Measurements from ENCODE around the gene TSTD2.
A peak's percentile ranks its signal among the peaks of the same experiment; 100 is the strongest.

TSTD2 gene

GRCh38 chr9:97636903-97637302, 3.7 kb upstream of the TSTD2 start:
- Histone ChIP-seq H3K9ac (ENCODE audit: low read length) (no peak overlapping the region), H2AFZ (ENCODE audit: low read length) (no peak overlapping the region), H3K9me2 (replicated peaks; ENCODE audit: insufficient read depth, low read length) (no peaks in the 10 kb centered on the region), H3K79me2 (ENCODE audit: low read length) (peaks cover 82% of the 10 kb centered on the region), H3K27me3 (replicated peaks; ENCODE audit: insufficient read depth, low read length) (no peaks in the 10 kb centered on the region), H3K4me2 (ENCODE audit: low read depth, low read length) (no peak overlapping the region), H3K36me3 (replicated peaks; ENCODE audit: insufficient read depth, low read length) (peaks cover 8% of the 10 kb centered on the region), H3K4me3 (ENCODE audit: low read length) (no peak overlapping the region), H3K9me3 (replicated peaks; ENCODE audit: insufficient read depth, low read length) (no peaks in the 10 kb centered on the region), H4K20me1 (ENCODE audit: insufficient read depth, low read length) (peaks cover 26% of the 10 kb centered on the region), H3K27ac (ENCODE audit: low read length) (no peak overlapping the region), H3F3A (ENCODE audit: insufficient read depth, low read length) (peaks cover 26% of the 10 kb centered on the region), H3K4me1 (ENCODE audit: low read length) (peaks cover 11% of the 10 kb centered on the region)
- TF ChIP-seq, protein P1, sequence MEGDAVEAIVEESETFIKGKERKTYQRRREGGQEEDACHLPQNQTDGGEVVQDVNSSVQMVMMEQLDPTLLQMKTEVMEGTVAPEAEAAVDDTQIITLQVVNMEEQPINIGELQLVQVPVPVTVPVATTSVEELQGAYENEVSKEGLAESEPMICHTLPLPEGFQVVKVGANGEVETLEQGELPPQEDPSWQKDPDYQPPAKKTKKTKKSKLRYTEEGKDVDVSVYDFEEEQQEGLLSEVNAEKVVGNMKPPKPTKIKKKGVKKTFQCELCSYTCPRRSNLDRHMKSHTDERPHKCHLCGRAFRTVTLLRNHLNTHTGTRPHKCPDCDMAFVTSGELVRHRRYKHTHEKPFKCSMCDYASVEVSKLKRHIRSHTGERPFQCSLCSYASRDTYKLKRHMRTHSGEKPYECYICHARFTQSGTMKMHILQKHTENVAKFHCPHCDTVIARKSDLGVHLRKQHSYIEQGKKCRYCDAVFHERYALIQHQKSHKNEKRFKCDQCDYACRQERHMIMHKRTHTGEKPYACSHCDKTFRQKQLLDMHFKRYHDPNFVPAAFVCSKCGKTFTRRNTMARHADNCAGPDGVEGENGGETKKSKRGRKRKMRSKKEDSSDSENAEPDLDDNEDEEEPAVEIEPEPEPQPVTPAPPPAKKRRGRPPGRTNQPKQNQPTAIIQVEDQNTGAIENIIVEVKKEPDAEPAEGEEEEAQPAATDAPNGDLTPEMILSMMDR (IDR thresholded peaks at IDR 0.05; ENCODE audit: low read length): no peak
- no peak for TF ChIP-seq EZH2phosphoT487 (IDR thresholded peaks at IDR 0.05; ENCODE audit: low read length)
- DNase-seq: no peak

GRCh38 chr9:97635026-97635425, 1.9 kb upstream of the TSTD2 start:
- H3K27me3 ChIP-seq (replicated peaks; ENCODE audit: insufficient read depth, low read length): no peaks in the 10 kb centered on the region
- peak overlapping the region; percentile 91; the same call in 1 of the 2 replicates for H3K9ac ChIP-seq (ENCODE audit: low read length)
- H3K36me3 ChIP-seq (replicated peaks; ENCODE audit: insufficient read depth, low read length): 0 out of 2 replicates have a peak, but pooled peaks cover 1% of the 10 kb centered on the region
- H3K4me3 ChIP-seq (ENCODE audit: low read length): peak overlapping the region; percentile 93
- H3K9me2 ChIP-seq (replicated peaks; ENCODE audit: insufficient read depth, low read length): no peaks in the 10 kb centered on the region
- no peak for DNase-seq
- H3F3A ChIP-seq (ENCODE audit: insufficient read depth, low read length): peaks cover 27% of the 10 kb centered on the region
- no peak overlapping the region for H3K27ac ChIP-seq (ENCODE audit: low read length)
- H2AFZ ChIP-seq (ENCODE audit: low read length): no peak overlapping the region
- H3K9me3 ChIP-seq (replicated peaks; ENCODE audit: insufficient read depth, low read length): no peaks in the 10 kb centered on the region
- H3K79me2 ChIP-seq (ENCODE audit: low read length): peaks cover 84% of the 10 kb centered on the region
- H4K20me1 ChIP-seq (ENCODE audit: insufficient read depth, low read length): peaks cover 21% of the 10 kb centered on the region
- peaks cover 11% of the 10 kb centered on the region for H3K4me1 ChIP-seq (ENCODE audit: low read length)
- TF ChIP-seq EZH2phosphoT487 (IDR thresholded peaks at IDR 0.05; ENCODE audit: low read length) (no peak), EZH2 (optimal IDR thresholded peaks at IDR 0.05; ENCODE audit: low read depth, low read length) (no peak)
- TF ChIP-seq, protein P1 (IDR thresholded peaks at IDR 0.05; ENCODE audit: low read length): no peak
- peak overlapping the region; percentile 83 for H3K4me2 ChIP-seq (ENCODE audit: low read depth, low read length)

GRCh38 chr9:97633859-97634490, 807 bp upstream of the TSTD2 start:
- TF ChIP-seq, protein P1 (IDR thresholded peaks at IDR 0.05; ENCODE audit: low read length): no peak
- no peak for TF ChIP-seq EZH2 (optimal IDR thresholded peaks at IDR 0.05; ENCODE audit: low read depth, low read length)
- no peak for TF ChIP-seq EZH2phosphoT487 (IDR thresholded peaks at IDR 0.05; ENCODE audit: low read length)
- Histone ChIP-seq H3K79me2 (ENCODE audit: low read length) (peaks cover 75% of the 10 kb centered on the region), H3K4me2 (ENCODE audit: low read depth, low read length) (peak overlapping the region; percentile 83), H3F3A (ENCODE audit: insufficient read depth, low read length) (peaks cover 27% of the 10 kb centered on the region), H3K9ac (ENCODE audit: low read length) (peak overlapping the region; percentile 91), H3K27ac (ENCODE audit: low read length) (peak overlapping the region; percentile 97), H3K9me3 (replicated peaks; ENCODE audit: insufficient read depth, low read length) (no peaks in the 10 kb centered on the region), H3K27me3 (replicated peaks; ENCODE audit: insufficient read depth, low read length) (no peaks in the 10 kb centered on the region), H3K36me3 (replicated peaks; ENCODE audit: insufficient read depth, low read length) (no peaks in the 10 kb centered on the region), H4K20me1 (ENCODE audit: insufficient read depth, low read length) (peaks cover 11% of the 10 kb centered on the region; the same call in 1 of the 2 replicates), H2AFZ (ENCODE audit: low read length) (peak overlapping the region; percentile 67), H3K9me2 (replicated peaks; ENCODE audit: insufficient read depth, low read length) (no peaks in the 10 kb centered on the region), H3K4me3 (ENCODE audit: low read length) (peak overlapping the region; percentile 93), H3K4me1 (ENCODE audit: low read length) (peaks cover 12% of the 10 kb centered on the region)
- DNase-seq: peak; percentile 33

Measured in MM.1S (cell line).